GM23248 (cell line): Measurements from ENCODE around the gene FRAS1. TPM values are rescaled to one million over a fixed set of nuclear protein-coding genes. Genes with fewer than 3 reads are reported as not detected.

Experiments used
- DNase-seq: peaks from one replicate; pipeline ENCODE4 v3.0.0-alpha.2; 2015
- H2AFZ ChIP-seq: fragments of 200-600 bp; sonication (generic); 2 replicates; pipeline ENCODE4 v1.6.1; 2016; ENCODE audit warnings: antibody characterized with exemption
- H3F3A ChIP-seq: fragments of 200-600 bp; sonication (generic); 2 replicates; pipeline ENCODE4 v1.6.1; 2016; ENCODE audit warnings: mild to moderate bottlenecking, antibody characterized with exemption, mixed run types; ENCODE audit not compliant: insufficient read depth
- H3K27ac ChIP-seq: fragments of 200-600 bp; sonication (generic); 2 replicates; pipeline ENCODE4 v1.5.1; 2016; ENCODE audit warnings: mild to moderate bottlenecking
- H3K27me3 ChIP-seq: fragments of 200-600 bp; sonication (generic); replicated peaks from 2 replicates; pipeline ENCODE4 v1.6.1; 2016; ENCODE audit warnings: mild to moderate bottlenecking; ENCODE audit not compliant: insufficient read depth
- H3K36me3 ChIP-seq: fragments of 200-600 bp; sonication (generic); 2 replicates; pipeline ENCODE4 v1.6.1; 2016; ENCODE audit warnings: low read depth, mild to moderate bottlenecking
- H3K4me1 ChIP-seq: fragments of 200-600 bp; sonication (generic); 2 replicates; pipeline ENCODE4 v1.6.1; 2016; ENCODE audit warnings: mild to moderate bottlenecking; ENCODE audit not compliant: insufficient read depth
- H3K4me2 ChIP-seq: fragments of 200-600 bp; sonication (generic); one replicate; pipeline ENCODE4 v1.6.1; 2016; ENCODE audit warnings: mild to moderate bottlenecking; ENCODE audit not compliant: unreplicated experiment
- H3K4me3 ChIP-seq: fragments of 200-600 bp; sonication (generic); 2 replicates; pipeline ENCODE4 v1.5.1; 2016; ENCODE audit warnings: mild to moderate bottlenecking
- H3K79me2 ChIP-seq: fragments of 200-600 bp; sonication (generic); 2 replicates; pipeline ENCODE4 v1.6.1; 2016; ENCODE audit warnings: mild to moderate bottlenecking; ENCODE audit not compliant: insufficient read depth
- H3K9ac ChIP-seq: fragments of 200-600 bp; sonication (generic); 2 replicates; pipeline ENCODE4 v1.6.1; 2016; ENCODE audit warnings: mild to moderate bottlenecking
- H3K9me2 ChIP-seq: fragments of 200-600 bp; sonication (generic); 2 replicates; pipeline ENCODE4 v1.6.1; 2016; ENCODE audit warnings: mixed run types, mild to moderate bottlenecking, moderate library complexity; ENCODE audit not compliant: insufficient read depth
- H3K9me3 ChIP-seq: fragments of 200-600 bp; sonication (generic); one replicate; pipeline ENCODE4 v1.6.1; 2017; ENCODE audit warnings: low read depth
- H4K20me1 ChIP-seq: fragments of 200-600 bp; sonication (generic); 2 replicates; pipeline ENCODE4 v1.6.0; 2016; ENCODE audit not compliant: insufficient read depth
- EZH2 ChIP-seq: fragments of 200-600 bp; sonication (generic); IDR thresholded peaks from 2 replicates; pipeline ENCODE4 v1.6.1; 2018; ENCODE audit warnings: antibody characterized with exemption, mild to moderate bottlenecking; ENCODE audit not compliant: insufficient read depth, poor library complexity, severe bottlenecking
- EZH2phosphoT487 ChIP-seq: fragments of 200-600 bp; sonication (generic); IDR thresholded peaks from 2 replicates; pipeline ENCODE4 v1.6.1; 2018; ENCODE audit warnings: antibody characterized with exemption, moderate library complexity, mild to moderate bottlenecking, low read depth; ENCODE audit not compliant: insufficient read depth
- WGBS, 2 experiments: methylation state at CpG; one replicate each; pipeline ENCODE4 v1.1.6; 2015 to 2017; ENCODE audit warnings: low lambda C conversion rate in 2 of 2, low coverage in 1 of 2; ENCODE audit errors: missing lambda C conversion rate in 2 of 2; 5-methylcytosine and 5-hydroxymethylcytosine counted together
- in situ Hi-C: fragments of 300-500 bp; cut with MboI; formaldehyde crosslinking; loops from 2 replicates; pipeline ENCODE4 v1.15.0; 2020
- polyA plus RNA-seq: library from polyadenylated mRNA; unstranded; fragments of >200 nt; fragmentation: Nextera tagmentation; extraction: Ambion mirVana; gene quantifications from 2 replicates; pipeline ENCODE4 v1.2.1, GENCODE V29; 2016
- total RNA-seq: library from RNA; depleted of rRNA; stranded (reverse); fragments of >200 nt; shearing (Covaris generic); gene quantifications from 2 replicates; pipeline ENCODE4 v1.2.3, GENCODE V29; 2014

Gene FRAS1
- total and polyA plus RNA-seq, 2 experiments from 2014 or later, result 6.5 to 19.8 TPM

DNA sequence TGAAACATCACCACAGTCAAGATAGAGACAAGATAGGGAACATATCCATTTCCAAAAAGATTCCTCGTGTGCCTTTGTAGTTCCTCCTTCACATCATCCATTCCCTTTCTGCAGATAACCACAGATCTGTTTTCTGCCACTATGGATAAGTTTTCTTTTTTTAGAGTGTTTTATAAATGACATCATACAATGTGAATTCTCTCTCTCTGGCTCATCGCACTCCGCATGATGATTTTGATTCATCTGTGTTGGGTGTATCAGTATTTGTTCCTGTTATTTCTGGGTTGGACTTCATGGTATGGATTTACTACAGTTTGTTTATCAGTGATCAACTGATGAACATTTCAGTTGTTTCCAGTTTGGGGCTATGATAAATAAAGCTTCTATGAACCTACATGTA lies 471.2 kb downstream of the FRAS1 start:
- DNase-seq, result peak; percentile 77
- Histone ChIP-seq H3K4me2 (peak overlapping the region; percentile 55), H3K9ac (no peak overlapping the region), H3K79me2 (no peaks in the 10 kb centered on the region), H3F3A (peaks cover 27% of the 10 kb centered on the region), H3K4me1 (peaks cover 31% of the 10 kb centered on the region), H3K27ac (peak overlapping the region; percentile 42), H3K9me3 (no peaks in the 10 kb centered on the region), H3K9me2 (no peaks in the 10 kb centered on the region), H3K27me3 (no peaks in the 10 kb centered on the region), H4K20me1 (no peaks in the 10 kb centered on the region), H3K36me3 (no peaks in the 10 kb centered on the region), H3K4me3 (no peak overlapping the region), H2AFZ (no peak overlapping the region)
- in situ Hi-C loops, result no loop called here
- 8 to 14% methylated on average over 3 of the region's 3 CpGs for WGBS, 2 experiments
- TF ChIP-seq EZH2phosphoT487 (no peak), EZH2 (no peak)

DNA sequence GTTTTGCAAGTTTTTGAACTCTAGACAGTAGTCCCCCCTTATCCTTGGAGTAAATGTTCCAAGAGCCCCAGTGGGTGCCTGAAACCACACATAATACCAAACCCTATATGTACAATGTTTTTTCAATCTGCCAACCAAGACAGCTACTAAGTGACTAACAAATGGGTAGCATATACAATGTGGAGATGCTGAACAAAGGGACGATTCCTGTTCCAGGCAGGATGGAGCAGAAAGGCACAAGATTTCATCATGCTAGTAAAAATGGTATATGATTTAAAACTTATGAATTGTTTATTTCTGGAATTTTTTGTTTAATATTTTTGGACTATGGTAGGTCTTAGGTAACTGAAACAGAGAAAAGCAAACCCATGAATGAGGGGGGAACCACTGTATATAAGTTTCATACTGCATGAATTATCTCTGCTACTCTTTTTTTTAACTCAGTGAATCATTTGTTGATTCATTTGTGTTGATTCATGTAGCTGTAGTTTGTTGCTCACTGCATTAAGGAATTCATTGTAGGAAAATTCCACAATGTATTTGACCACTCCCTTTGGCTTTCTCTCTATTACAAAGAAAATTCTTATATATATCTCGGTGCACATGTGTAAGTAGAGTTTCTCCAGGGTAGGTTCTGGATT lies 472.6 kb downstream of the FRAS1 start:
- Histone ChIP-seq H3K9me2 (no peaks in the 10 kb centered on the region), H3K9ac (no peak overlapping the region), H3F3A (peaks cover 27% of the 10 kb centered on the region), H3K79me2 (no peaks in the 10 kb centered on the region), H3K4me3 (0 out of 2 replicates have a peak overlapping the region, but pooled peaks have one; percentile 8), H3K27me3 (no peaks in the 10 kb centered on the region), H3K4me2 (peak overlapping the region; percentile 55), H3K4me1 (peaks cover 37% of the 10 kb centered on the region), H3K36me3 (no peaks in the 10 kb centered on the region), H2AFZ (peak overlapping the region; percentile 60), H3K9me3 (no peaks in the 10 kb centered on the region), H3K27ac (peak overlapping the region; percentile 63), H4K20me1 (no peaks in the 10 kb centered on the region)
- TF ChIP-seq EZH2 (no peak), EZH2phosphoT487 (no peak)
- DNase-seq, result peak; percentile 86
- WGBS, 2 experiments, result 39 to 45% methylated on average over 2 of the region's 2 CpGs
- in situ Hi-C loops, result no loop called here

DNA sequence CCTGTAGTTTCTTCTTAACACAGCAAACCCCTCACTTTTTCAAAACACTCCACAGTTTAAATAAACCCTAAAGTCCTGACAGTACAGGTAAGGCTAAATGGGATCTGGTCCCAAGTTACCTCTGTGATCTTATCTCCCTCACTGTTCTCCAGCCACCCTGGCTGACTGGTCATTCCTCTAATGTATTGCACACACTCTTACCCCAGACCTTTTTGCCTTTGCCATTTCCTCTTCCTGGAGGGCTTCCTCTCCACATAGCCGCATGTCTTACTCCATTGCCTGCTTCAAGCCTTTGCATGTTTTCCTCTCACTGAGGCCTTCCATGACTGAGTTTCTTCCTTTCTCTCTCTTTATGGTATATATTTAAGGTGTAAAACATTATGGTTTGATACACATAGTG lies 474.9 kb downstream of the FRAS1 start:
- in situ Hi-C loops, result no loop called here
- Histone ChIP-seq H3K79me2 (no peaks in the 10 kb centered on the region), H3F3A (peaks cover 27% of the 10 kb centered on the region), H2AFZ (no peak overlapping the region), H3K9ac (no peak overlapping the region), H3K4me3 (no peak overlapping the region), H3K9me2 (no peaks in the 10 kb centered on the region), H4K20me1 (no peaks in the 10 kb centered on the region), H3K4me1 (peaks cover 37% of the 10 kb centered on the region), H3K27me3 (no peaks in the 10 kb centered on the region), H3K4me2 (no peak overlapping the region), H3K9me3 (no peaks in the 10 kb centered on the region), H3K36me3 (no peaks in the 10 kb centered on the region), H3K27ac (no peak overlapping the region)
- no peak for DNase-seq
- WGBS, 2 experiments, result 93 to 100% methylated on average over 1 of the region's 1 CpG
- no peak for TF ChIP-seq EZH2
- TF ChIP-seq EZH2phosphoT487, result no peak

DNA sequence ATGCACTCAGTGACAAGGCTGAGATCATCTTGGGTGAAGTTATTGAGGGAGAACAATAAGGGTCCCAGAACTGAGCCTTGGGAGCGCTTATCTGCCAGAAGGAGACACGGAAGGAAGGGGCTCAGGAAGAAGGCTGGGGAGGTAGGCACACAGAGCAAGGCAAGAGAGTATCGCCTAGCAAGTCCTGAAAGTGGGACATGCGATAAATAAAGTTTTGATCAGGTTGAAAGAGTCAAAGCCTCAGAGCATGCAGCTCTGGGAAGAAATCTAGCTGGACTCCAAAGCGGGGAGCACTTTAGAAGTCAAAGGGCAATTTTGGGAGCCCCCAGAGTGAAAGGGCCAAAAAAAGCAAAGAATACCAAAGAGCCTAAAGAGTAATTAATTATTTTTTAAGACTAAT lies 476.7 kb downstream of the FRAS1 start:
- H3K4me1 ChIP-seq, result peaks cover 19% of the 10 kb centered on the region
- H3K4me3 ChIP-seq, result no peak overlapping the region
- no peak overlapping the region for H2AFZ ChIP-seq
- WGBS, 2 experiments, result 86 to 89% methylated on average over 5 of the region's 5 CpGs
- H3K9me2 ChIP-seq, result no peaks in the 10 kb centered on the region
- H3K36me3 ChIP-seq, result no peaks in the 10 kb centered on the region
- H3K9ac ChIP-seq, result no peak overlapping the region
- H4K20me1 ChIP-seq, result no peaks in the 10 kb centered on the region
- H3F3A ChIP-seq, result peaks cover 9% of the 10 kb centered on the region; the same call in 1 of the 2 replicates
- no peak for DNase-seq
- H3K79me2 ChIP-seq, result no peaks in the 10 kb centered on the region
- TF ChIP-seq EZH2, result no peak
- no peak for TF ChIP-seq EZH2phosphoT487
- no peak overlapping the region for H3K27ac ChIP-seq
- H3K4me2 ChIP-seq, result no peak overlapping the region
- in situ Hi-C loops, result no loop called here
- H3K27me3 ChIP-seq, result no peaks in the 10 kb centered on the region
- no peaks in the 10 kb centered on the region for H3K9me3 ChIP-seq
